ENCODE results near the gene PLEKHG5.

The PLEKHG5 gene

DNA sequence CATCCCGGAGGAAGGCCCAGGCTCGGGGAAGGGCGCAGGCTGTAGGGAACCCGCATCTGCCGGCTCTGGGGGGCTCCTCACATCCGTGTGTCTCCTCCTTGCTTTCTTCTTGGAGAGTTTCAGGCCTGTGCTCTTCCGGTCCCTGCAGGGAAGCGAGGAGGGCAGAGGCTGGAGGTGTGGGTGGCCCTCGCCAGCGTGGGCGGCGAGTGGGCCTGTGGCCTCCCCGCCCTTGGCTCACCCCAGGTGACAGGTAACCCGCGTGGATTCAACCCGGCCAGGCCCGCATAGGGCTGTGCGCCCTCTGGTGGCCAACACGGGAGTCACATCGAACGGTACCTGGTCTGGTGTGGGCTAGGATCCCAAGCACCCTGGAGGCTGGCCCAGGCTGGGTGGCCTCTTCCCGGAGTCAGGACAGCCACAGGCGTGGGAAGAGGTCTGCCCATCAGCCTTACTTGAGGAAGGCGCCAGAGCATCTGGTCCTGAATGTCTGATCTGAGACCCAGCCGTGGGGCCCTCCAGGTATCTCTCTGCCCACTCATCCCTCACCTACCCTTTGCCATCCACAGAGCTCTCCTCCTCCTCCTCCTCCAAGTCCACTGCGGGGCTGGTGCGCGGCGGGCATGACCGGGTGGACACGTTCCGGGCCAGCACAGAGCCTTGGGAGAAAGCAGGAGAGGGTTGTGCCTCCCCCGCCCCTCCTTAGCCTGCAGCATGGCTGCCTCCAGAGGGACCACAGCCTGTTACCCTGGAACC lies 15.9 kb downstream of the PLEKHG5 start:
- peak; percentile 83 for DNase-seq (ENCODE audit: low spot score)

DNA sequence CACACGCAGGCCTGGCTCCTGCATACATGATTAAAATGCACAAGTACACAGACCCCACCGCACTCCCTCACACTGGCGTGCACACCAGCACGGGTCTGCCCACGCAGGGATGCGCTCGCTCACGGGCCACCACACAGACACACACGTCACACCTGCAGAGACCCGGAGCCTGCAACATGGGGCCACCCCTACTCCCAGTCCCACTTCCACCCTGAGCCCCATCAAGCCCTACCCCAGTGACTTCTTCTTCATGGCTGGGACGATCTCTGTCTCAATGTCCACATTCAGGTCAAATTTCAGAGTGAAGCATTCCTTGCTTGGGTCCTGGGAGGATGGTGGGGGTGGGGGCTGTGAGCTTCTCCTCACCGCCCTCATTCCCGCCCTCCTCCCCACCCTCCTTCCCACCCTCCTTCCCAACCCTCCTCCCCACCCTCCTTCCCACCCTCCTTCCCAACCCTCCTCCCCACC lies 16.6 kb downstream of the PLEKHG5 start:
- no peak for DNase-seq (ENCODE audit: low spot score)

DNA sequence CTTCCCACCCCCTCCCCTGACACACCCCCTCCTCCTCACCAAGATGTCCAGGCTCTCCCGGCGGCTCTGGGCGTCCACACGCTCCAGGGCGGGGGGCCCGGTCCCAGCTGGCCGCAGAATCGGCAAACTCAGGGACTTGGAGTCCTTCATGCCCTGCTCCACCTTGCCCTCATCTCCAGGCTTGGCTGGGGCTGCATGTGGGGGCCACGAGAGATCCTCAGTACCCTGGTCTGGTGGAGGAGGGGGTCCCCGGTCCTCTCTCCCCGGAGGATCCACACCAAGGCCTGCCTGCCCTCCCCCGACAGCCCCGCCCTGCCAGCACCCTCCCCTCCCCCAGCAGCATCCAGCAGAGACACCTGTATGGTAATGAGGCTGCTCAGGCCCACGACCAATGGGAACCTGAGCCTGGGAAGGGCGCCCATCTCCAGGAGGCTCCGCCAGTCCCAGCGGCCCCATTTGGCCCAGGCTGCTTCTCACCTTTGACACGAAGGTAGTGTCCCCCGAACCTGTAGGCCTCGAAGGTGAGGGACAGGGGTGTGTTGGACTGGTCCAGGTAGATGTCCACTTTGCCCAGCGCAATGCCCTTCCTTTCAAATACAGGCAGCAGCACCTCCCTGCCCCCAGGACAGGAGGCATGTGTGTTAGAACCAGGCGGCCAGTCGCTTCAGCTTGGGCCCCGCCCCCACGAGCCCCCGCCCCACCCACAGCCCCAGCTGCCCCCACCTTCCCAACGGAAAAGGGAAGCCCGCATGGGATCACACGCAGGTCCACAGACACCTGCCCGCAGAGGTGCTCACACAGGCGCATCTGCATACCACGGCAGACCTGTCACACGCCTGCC lies 17.3 kb downstream of the PLEKHG5 start:
- no peak for DNase-seq (ENCODE audit: low spot score)

DNA sequence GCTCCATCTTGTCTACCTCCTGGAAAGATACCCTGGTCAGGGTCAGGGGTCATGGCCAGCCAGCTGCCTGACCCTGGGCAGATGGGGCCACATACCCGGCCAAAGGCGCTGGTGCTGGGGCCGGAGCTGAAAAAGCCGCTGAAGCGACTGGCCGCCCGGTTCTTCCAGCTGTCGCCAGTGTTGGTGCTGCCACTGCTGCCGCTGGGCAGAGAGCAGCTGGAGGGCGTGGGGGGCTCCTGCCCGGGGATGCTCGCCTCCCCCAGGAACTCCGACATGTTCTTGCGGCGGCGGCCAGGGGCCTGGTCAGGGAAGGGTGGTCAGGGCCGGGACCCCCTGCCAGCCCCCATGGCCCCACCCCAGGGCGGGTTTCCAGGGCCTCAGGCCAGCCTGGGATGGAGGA lies 18.3 kb downstream of the PLEKHG5 start:
- no peak for DNase-seq (ENCODE audit: low spot score)

DNA sequence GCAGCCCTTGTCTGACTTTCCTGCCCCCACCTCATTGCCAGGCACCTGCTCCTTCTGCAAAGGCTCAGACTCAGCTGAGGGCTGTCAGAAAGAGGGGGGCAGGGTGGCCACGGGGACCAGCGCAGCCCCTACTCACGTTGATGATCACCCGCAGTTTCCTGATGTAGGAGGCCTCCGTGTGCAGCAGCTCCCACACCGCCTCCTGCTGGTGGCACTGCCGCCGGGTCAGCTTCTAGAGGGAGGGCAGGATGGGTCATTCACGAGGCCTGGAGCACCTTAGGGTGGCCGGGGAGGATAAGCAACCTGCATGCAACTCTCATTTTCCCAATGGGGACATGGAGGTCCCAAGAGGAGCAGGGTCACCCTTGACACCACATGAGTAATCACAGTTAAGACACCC lies 19.1 kb downstream of the PLEKHG5 start:
- DNase-seq (ENCODE audit: low spot score), result no peak

DNA sequence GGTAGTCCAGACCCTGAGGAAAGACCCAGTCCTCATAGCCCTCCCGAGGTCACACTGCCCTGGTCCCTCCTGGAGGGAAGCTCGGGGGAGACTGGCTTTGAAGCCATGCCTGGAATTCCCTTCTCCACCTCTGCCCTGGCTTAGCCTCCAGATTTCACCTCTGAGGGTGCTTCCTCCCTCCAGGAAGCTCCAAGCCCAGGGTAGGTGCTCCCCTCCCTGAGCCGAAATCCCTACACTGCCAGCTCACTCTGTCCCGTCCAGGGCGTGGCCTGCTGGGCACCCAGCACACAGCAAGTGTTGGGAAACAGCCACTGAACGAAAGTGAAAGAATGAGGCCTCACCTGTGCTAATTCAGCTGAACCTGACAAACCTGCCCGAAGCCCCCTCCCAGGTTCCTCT lies 19.5 kb downstream of the PLEKHG5 start:
- DNase-seq (ENCODE audit: low spot score), result no peak

DNA sequence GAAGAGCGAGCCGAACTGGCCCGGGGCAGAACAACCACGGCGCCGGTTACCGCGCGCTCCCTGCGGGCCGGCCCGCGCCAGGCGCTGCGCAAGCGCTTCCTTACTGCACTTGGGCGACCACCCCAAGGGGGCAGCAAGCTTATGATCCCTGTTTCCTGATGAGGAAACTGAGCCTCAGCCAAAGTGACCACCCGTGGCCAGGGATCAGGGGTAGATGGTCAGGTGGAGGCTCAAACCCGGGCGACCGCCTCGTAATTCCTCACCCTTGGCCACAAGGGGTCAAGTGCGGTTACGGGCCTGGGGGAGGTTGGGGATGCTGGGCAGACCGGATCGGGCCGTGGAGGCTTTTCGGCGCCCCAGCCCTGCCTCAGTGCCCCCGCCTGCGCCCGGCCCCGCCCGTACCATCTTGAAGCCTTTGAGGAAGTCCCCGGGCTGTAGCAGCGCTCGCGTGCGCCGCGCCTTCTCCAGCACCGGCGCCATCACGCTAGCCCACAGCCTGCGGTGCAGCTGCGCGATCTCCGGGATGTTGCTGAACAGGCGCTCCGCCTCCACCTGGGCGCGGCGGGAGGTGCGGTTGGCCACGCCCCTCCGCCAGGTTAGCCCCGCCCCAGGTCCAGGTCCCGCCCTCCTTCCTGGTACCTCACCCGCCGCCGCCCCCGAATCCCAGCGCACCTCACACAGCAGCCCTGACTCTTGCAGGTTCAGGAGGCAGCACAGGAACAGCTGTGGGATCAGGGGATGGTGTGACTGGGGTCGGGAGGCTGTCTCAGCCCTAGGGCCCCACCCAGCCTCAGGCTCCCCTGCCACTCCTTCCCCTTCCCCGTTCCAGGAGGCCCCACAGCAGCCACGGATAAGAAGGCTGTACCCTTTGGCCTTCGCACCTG lies 20.1 kb downstream of the PLEKHG5 start:
- DNase-seq (ENCODE audit: low spot score), result no peak

DNA sequence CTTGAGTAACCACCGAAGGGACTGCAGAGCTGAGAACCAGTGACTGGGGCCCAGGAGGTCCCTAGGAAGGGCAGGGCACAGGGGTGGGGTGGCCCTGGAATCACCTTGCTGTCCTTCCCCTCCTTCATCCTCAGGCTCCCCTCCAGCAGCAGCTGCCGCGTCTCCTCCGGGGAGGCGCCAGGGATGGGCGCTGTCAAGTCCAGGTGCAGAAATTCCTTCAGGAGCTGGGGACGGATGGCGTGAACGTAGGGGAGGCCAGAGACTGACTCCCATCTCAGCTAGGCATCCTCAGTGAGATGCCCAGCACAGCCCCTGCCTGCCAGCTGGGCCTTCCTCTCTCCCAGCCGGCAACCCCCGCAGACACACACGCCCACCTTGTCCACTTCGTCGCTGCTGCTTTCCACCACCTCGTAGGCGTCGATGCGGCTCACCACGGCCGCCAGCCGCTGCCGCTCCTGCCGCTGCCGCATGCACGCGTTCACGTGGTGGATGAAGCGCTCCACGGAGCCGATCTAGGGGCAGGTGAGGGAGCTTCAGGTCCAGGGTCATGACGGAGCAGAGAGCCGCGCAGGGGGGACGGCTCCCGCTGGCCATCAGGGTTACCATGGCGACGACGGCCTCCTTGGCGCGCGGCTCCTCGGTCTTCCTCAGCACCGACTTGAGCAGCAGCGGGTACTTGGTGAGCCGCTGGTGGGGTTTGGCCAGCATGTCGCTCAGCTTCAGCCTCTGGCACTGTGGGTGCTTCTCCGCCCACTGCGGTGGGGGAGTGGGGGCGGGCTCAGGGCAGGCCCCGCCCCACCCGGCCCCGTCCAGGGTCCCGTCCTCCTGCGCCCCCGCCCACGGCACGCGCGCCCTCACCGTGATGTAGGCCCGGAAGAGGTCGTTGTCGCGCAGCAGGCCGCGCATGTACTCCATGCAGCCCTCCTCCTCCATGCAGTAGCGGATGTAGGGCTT lies 21.1 kb downstream of the PLEKHG5 start:
- no peak for DNase-seq (ENCODE audit: low spot score)

DNA sequence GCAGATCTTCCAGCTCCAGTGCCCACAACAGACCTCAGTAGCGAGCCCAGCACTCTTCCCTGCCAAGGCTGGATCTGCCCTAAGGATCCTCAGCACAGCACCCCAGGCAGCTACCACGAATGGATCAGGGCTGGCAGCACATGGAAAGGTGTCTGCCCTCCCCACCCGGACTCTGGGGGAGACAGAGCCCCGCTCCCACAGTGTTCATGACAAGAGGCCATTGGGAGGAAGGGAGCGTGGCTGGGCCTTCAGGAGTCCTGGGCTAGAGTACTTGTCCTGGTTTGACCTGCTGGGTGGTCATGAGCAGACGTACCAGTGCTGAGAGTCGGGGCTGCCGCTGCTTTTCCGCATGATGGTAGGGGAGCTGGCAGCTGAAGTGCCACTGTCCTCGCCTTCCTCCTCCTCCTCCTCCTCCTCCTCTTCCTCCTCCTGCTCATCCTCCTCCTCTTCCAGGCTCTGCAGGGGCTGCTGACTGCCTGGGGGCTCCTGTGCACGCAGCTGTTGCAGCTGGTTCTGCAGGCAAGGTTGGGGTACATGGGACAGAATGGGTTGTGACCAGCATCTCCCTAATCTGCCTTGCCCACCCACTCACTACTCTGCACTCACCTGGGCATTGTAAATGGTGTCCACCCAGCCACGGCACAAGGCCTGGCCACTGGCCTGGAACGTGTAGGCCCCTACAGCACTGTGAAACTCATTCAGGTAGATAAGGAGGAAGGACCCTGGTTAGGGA lies 22.6 kb downstream of the PLEKHG5 start:
- DNase-seq (ENCODE audit: low spot score), result no peak

DNA sequence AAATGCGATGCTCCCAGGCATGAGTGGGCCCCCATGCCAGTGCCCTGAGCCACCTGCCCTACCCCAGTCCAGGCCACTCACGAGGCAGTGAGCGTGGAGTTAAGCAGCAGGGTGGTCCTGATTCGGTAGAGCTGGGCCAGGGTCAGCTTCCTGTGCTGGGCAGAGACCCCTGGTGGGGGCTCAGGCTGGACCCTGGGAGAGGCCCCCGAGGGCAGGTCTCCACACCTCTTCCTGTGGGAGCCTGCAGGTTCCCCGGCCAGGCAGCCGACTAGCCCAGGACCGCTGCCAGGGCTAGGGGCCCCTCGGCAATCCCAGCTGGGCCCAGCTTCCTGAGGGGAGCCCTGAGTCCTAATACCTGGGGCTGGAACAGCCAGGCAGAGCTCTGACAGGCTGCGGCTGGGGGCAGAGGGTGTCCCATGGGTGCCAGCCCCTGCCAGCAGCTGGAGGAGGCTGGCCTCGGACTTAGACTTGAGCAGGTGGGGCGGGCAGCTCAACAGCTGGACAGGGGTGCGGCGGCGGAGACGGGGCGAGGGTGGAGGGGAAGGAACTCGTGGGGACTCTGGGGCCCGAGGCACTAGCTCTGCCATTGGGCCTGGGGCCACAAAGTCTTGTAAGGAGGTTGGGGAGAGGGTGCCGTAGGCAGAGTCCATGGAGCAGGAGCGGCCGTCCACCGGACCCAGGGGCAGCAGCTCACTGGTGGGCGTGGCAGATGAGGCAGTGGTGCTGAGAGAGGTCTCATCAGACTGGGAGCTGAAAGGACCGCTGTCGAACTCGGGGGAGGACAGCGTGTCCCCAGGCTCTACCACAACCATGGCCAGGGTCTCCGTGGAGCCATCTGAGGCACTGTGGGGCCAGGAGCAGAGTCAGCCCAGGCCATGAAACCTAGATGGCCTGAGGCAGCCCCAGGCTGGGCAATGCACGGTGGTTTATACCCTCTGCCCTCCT lies 23.5 kb downstream of the PLEKHG5 start:
- DNase-seq (ENCODE audit: low spot score), result no peak

DNA sequence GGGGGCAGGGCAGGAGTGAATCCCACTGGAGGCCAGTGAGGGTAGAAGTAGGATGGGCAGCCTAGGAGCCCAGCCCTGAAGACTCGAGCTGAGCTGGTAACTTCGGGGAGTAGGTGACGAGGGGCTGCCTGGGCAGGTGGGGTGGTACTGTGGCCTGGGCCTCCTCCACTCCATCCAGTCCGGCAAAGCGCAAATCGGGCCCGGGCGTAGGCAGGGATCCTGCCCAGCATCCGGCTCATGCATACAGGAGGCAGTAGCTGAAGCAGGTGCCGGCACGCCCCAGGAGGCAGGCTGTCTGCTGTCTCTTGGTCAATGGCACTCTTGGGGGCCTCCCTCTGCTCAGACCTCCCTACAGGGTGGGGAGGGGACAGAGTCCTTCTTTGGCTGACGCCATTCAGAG lies 24.2 kb downstream of the PLEKHG5 start:
- DNase-seq (ENCODE audit: low spot score), result no peak

DNA sequence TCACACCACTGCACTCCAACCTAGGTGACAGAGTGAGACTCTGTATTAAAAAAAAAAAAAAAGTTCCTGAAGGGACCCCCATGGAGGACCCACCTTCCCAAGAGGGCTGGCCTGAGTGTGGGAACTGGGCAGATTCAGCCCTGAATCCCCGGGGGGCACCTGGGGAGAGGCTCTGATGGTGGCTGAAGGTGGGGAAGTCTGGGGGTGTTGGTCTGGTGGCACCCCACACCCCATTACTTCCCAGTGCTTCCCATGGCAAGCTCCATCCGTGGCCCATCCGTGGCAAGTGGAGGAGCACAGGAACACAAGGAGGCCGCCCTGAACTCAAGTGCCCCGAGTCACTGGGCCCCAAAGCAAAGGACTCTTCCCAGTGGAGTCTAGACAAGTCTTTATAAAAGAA lies 24.7 kb downstream of the PLEKHG5 start:
- no peak for DNase-seq (ENCODE audit: low spot score)

DNA sequence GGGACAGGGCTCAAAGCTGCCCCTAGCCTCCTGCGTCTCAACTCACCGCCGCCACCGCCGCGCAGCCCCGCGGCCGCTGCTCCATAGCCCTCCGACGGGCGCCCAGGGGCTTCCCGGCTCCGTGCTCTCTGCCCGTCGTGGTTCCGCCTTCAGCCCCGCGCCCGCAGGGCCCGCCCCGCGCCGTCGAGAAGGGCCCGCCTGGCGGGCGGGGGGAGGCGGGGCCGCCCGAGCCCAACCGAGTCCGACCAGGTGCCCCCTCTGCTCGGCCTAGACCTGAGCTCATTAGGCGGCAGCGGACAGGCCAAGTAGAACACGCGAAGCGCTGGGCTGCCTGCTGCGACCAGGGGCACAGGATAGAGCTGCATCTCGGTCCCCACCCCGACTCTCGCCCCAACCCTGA lies 25.4 kb downstream of the PLEKHG5 start, which contains the start of gene TNFRSF25:
TSS of gene TNFRSF25 (minus strand) at position 151 of the 400 bp plus-strand sequence. CDS start at position 85, 66 bp downstream.
- no peak for DNase-seq (ENCODE audit: low spot score)

DNA sequence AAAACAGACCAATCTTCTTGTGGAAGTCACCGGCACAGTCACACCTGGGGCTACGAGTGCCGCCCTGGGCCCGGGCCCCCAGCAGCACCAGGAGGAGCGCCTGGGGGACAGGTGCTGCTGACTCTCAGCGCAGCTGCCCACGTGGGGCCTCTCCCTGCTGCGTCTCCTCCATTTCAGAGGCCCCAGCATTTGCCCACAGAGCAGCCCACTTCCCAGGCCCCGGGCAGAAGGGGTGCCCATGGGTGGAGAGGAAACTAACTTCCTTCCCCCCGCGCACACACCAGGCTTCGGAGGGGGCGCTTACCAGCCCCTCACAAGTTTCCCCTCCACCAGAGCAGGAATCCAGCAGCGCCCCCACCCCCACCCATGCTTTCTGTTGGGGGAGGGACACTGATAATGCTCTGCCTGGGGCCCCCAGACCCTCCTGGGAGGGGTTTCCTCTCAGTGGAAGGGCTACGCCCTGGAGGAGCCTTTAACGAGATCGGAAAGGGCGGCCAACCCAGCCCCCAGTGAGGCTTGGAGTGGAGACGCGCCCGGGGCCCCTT lies 25.9 kb downstream of the PLEKHG5 start:
- DNase-seq (ENCODE audit: low spot score), result no peak

DNA sequence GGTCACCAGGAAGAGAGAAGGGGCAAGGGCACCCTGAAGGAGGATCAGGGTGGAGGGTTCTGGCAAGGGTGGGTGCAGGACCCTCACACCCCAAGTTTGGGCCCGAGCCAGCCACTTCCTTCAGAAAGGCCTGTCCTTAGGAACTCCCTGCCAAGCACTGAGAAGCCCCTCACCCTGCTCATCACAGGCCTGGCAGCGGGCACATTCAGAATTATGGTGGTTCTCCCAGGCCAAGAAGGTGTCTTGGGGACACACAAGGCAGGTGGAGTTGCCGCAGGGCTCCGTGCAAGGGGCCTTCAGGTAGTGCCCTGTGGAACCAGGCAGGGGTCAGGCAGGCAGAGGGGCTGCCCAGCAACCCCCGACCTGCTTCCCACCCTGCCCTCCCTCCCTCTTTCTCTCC lies 26.6 kb downstream of the PLEKHG5 start:
- no peak for DNase-seq (ENCODE audit: low spot score)

DNA sequence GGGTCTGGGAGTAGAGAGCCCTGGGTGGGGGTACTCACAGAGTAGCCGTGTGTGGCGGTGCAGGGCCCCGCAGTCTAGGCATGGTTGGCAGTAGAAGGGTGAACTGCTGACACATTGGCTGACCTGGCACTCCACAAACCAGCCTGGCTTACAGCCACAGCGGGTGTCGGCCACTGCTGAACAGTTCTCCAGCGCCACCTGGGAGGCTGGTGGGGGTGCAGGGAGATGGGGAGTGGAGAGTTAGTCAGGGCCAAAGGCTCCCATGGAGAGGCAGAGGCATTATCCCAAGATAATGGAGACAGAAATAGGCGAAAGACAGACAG lies 27.0 kb downstream of the PLEKHG5 start:
- DNase-seq (ENCODE audit: low spot score), result no peak

DNA sequence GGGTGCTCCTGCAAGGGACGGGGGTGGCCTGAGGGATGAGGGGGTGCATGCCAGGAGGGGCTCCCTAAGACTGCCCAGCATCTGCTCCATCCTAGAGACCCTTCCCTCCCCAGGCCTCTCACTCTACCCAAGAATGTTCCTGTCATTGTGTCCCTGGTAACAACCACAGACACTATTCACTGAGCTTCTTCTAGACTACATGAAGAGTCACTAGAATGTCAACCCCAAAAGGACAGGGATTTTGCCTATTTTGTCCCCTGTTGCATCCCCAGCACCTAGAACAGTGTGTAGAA lies 28.4 kb downstream of the PLEKHG5 start:
- no peak for DNase-seq (ENCODE audit: low spot score)

DNA sequence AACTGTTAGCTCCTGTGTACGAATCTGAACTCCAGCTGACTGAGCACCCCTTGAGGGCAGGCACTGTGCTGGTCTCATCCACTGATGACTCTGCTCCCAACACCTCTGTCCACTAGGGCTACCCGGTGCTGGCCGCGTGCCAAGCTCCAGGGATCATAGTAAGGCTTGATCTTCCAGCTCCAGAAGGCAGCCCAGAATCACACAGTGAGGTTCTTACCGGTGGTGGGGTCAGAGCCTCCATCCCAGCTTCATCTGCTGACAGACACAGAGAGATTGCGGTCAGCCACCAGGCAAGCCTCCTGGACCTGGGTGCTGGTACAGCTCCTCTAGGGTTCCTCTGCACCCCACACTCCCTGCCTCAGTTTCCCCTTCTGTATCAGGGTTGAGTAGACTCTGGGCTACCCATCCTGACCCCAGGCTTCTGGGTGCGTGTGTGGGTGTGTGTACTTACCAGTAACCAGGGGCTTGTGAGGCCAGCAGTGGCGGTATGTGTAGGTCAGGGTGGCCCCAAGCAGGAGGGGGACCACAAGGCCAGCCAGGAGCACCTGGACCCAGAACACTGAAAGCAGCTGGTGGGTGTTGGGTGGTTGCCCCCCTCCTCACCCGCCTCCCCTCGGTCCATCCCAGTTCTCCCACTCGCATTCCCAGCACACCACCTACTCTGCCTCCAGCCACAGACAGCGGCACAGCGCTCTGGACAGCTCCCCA lies 28.9 kb downstream of the PLEKHG5 start:
- DNase-seq (ENCODE audit: low spot score), result no peak

Measured in germinal center (tissue), 1 donor.